ENCODE data around the gene ARMC12. TPM values are rescaled to one million over a fixed set of nuclear protein-coding genes. Genes with fewer than 3 reads are reported as not detected.

ARMC12 gene
- total RNA-seq, 1 experiment from 2014 or later = 2.3 TPM

DNA sequence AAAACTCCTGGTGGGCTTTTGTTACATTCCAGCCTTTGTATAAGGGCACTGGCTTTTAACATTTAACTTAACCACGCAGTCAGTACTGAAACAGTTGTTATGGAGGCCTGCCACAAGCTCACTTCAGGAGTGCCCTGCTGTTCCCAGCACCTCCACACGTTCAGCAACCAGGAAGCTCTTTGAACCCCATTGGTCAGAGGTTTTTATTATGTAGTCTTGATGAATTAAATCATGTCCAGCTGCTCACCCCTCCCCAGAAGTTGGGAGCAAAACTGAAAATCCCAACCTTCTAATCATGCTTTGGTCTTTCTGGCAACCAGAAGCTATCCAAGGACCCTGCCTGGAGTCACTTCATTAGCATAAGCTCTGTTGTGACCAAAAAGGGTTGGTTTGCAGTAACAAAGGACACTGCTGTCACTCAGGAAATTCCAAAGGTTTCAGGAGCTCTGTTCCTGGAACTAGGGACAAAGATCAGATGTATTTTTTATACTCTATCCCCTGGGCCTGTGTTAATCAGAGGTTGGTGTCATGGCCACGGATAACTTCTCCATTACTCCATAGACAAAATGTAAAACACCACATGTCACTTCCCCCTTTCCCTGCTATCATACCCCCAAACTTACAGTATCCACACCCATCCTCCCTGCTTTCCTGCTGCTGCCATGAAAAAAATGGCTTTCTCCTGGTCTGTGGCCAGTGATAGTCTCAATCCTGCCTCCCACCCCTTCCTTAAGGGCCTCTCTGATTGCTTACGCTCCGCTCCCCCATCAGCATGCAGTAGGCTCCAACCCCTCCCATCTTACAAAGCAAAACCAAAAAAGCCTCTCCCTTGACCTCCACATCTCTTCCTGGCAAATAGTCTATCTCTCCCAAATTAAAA is 3.1 kb downstream of the ARMC12 start:
- Mint-ChIP-seq H3K27me3 (ENCODE audit: insufficient read depth, unreplicated experiment) (no peaks in the 10 kb centered on the region), H3K4me3 (ENCODE audit: unreplicated experiment) (no peak overlapping the region), H3K36me3 (ENCODE audit: insufficient read depth, unreplicated experiment) (no peaks in the 10 kb centered on the region), H3K4me1 (ENCODE audit: insufficient read depth, unreplicated experiment) (peaks cover 20% of the 10 kb centered on the region), H3K9me3 (ENCODE audit: unreplicated experiment) (no peaks in the 10 kb centered on the region), H3K27ac (ENCODE audit: low read depth, unreplicated experiment) (no peak overlapping the region)
- DNase-seq (ENCODE audit: unreplicated experiment) = no peak
- ChIA-PET POLR2A (interaction anchor here (0.7 to 1.3 kb wide), 3 partner anchors 82 to 173 kb away, joined by 3 to 4 read pairs (median 4); no protein-coding TSS in a partner anchor), CTCF (interaction anchor here (0.6 to 4.4 kb wide), 11 partner anchors 14 to 355 kb away, joined by 3 to 56 read pairs (median 4); no protein-coding TSS in a partner anchor)
- TF ChIP-seq, protein P1, sequence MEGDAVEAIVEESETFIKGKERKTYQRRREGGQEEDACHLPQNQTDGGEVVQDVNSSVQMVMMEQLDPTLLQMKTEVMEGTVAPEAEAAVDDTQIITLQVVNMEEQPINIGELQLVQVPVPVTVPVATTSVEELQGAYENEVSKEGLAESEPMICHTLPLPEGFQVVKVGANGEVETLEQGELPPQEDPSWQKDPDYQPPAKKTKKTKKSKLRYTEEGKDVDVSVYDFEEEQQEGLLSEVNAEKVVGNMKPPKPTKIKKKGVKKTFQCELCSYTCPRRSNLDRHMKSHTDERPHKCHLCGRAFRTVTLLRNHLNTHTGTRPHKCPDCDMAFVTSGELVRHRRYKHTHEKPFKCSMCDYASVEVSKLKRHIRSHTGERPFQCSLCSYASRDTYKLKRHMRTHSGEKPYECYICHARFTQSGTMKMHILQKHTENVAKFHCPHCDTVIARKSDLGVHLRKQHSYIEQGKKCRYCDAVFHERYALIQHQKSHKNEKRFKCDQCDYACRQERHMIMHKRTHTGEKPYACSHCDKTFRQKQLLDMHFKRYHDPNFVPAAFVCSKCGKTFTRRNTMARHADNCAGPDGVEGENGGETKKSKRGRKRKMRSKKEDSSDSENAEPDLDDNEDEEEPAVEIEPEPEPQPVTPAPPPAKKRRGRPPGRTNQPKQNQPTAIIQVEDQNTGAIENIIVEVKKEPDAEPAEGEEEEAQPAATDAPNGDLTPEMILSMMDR (IDR thresholded peaks at IDR 0.05; ENCODE audit: unreplicated experiment) = no peak
- intact Hi-C loops (cut with micrococcal nuclease) = loop anchor here (5.0 to 10.0 kb wide), 2 partner anchors 173 to 215 kb away; no protein-coding TSS in a partner anchor
- no TSS peak for BruUV-seq (replicated peaks)

DNA sequence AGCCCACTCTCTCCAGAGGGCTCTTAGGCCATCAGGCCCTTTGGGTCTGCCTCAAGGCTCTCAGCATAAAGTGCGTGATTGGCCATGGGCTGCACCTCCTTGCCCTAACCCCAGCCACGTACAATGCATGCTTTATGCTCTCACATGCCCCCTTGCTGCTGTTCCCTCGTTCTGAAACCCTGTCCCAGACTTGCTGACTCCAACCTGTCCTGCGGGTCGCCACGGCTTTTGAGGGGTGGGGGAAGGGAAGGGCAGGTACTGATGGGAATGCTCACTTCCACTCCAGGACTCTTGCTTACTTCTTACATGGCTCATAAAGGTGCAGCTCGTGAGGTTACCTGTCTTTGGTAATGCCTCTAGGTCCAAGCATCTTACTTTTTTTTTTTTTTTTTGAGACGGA is 6.0 kb downstream of the ARMC12 start:
- Mint-ChIP-seq H3K36me3 (ENCODE audit: insufficient read depth, unreplicated experiment) (no peaks in the 10 kb centered on the region), H3K4me1 (ENCODE audit: insufficient read depth, unreplicated experiment) (no peaks in the 10 kb centered on the region), H3K4me3 (ENCODE audit: unreplicated experiment) (no peak overlapping the region), H3K27me3 (ENCODE audit: insufficient read depth, unreplicated experiment) (no peaks in the 10 kb centered on the region), H3K27ac (ENCODE audit: low read depth, unreplicated experiment) (no peak overlapping the region), H3K9me3 (ENCODE audit: unreplicated experiment) (peaks cover 5% of the 10 kb centered on the region)
- no TSS peak for BruUV-seq (replicated peaks)
- TF ChIP-seq, protein P1 (IDR thresholded peaks at IDR 0.05; ENCODE audit: unreplicated experiment) = no peak
- intact Hi-C loops (cut with micrococcal nuclease) = no loop called here
- CTCF ChIA-PET = interaction anchor here (0.6 to 1.9 kb wide), 3 partner anchors 158 to 221 kb away, joined by 3 to 5 read pairs (median 5); no protein-coding TSS in a partner anchor
- POLR2A ChIA-PET = interaction anchor here (0.7 kb wide), 1 partner anchor 175 kb away, joined by 3 read pairs; no protein-coding TSS in a partner anchor
- no peak for DNase-seq (ENCODE audit: unreplicated experiment)

DNA sequence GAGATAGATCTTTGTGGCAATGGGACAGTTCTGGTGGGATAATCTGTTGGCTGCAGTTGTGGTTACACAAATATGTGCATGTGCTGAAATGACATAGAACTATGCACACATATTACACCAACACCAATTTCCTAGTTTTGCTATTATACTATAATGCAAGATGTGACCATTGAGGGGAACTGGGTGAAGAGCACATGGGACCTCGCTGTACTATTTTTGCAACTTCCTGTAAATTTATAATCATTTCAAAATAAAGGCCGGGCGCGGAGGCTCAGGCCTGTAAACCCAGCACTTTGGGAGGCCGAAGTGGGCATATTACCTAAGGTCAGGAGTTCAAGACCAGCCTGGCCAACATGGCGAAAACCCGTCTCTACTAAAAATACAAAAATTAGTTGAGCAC is 8.7 kb downstream of the ARMC12 start:
- Mint-ChIP-seq H3K36me3 (ENCODE audit: insufficient read depth, unreplicated experiment) (no peaks in the 10 kb centered on the region), H3K27me3 (ENCODE audit: insufficient read depth, unreplicated experiment) (no peaks in the 10 kb centered on the region), H3K4me3 (ENCODE audit: unreplicated experiment) (no peak overlapping the region), H3K9me3 (ENCODE audit: unreplicated experiment) (peaks cover 8% of the 10 kb centered on the region), H3K27ac (ENCODE audit: low read depth, unreplicated experiment) (no peak overlapping the region), H3K4me1 (ENCODE audit: insufficient read depth, unreplicated experiment) (no peaks in the 10 kb centered on the region)
- no peak for DNase-seq (ENCODE audit: unreplicated experiment)
- intact Hi-C loops (cut with micrococcal nuclease) = no loop called here
- TF ChIP-seq, protein P1 (IDR thresholded peaks at IDR 0.05; ENCODE audit: unreplicated experiment) = no peak
- no TSS peak for BruUV-seq (replicated peaks)
- POLR2A ChIA-PET = no interaction called here
- CTCF ChIA-PET = no interaction called here

DNA sequence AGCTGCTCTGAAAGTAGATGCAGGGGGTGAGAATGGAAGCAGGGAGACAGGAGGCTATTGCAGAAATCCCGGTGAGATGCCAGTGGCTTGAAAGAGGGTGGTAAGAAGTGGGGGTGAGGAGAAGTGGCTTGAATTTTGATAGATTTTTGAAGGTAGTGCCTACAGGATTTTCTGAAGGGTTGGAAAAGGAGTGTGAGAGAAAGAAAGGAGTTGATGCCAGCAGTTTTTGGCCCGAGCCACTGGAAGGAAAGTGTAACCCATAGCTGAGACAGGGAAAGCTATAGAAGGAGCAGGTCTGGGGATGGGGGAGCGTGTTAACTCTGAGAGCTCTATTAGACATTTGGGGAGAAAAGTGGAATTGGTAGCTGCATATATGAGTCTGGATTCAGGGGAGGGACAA is 9.7 kb downstream of the ARMC12 start:
- TF ChIP-seq, protein P1 (IDR thresholded peaks at IDR 0.05; ENCODE audit: unreplicated experiment) = no peak

More for the DNA sequence above, 9.7 kb downstream of the ARMC12 start:
- CTCF ChIA-PET = no interaction called here
- no peaks in the 10 kb centered on the region for H3K4me1 Mint-ChIP-seq (ENCODE audit: insufficient read depth, unreplicated experiment)
- H3K36me3 Mint-ChIP-seq (ENCODE audit: insufficient read depth, unreplicated experiment) = no peaks in the 10 kb centered on the region
- POLR2A ChIA-PET = interaction anchor here (0.5 to 0.7 kb wide), 2 partner anchors 9 to 155 kb away, joined by 3 read pairs; no protein-coding TSS in a partner anchor
- no TSS peak for BruUV-seq (replicated peaks)
- H3K27ac Mint-ChIP-seq (ENCODE audit: low read depth, unreplicated experiment) = no peak overlapping the region
- H3K9me3 Mint-ChIP-seq (ENCODE audit: unreplicated experiment) = peaks cover 8% of the 10 kb centered on the region
- H3K27me3 Mint-ChIP-seq (ENCODE audit: insufficient read depth, unreplicated experiment) = no peaks in the 10 kb centered on the region
- no peak overlapping the region for H3K4me3 Mint-ChIP-seq (ENCODE audit: unreplicated experiment)
- no peak for DNase-seq (ENCODE audit: unreplicated experiment)
- intact Hi-C loops (cut with micrococcal nuclease) = no loop called here

All from MCF 10A (cell line).